Omental fat pad (tissue), 4 donors: ENCODE measurements around the gene TBC1D22A. TPM values are rescaled to one million over a fixed set of nuclear protein-coding genes. Genes with fewer than 3 reads are reported as not detected.

ENCODE experiments used
- ATAC-seq: fragments of 150-250 bp; one replicate; pipeline ENCODE4 v1.9.1; 2016; ENCODE audit warnings: mild to moderate bottlenecking, moderate library complexity; ENCODE audit not compliant: low FRiP score
- DNase-seq: peaks from one replicate; pipeline ENCODE4 v3.0.0-alpha.2; 2019; ENCODE audit warnings: low spot score
- CTCF ChIP-seq, 3 donors: fragments of 450-650 bp; IDR thresholded peaks; one replicate each; pipeline ENCODE4 v1.5.1; 2016 to 2017; ENCODE audit warnings: antibody characterized with exemption in 3 of 3, mild to moderate bottlenecking in 3 of 3, moderate library complexity in 2 of 3
- total RNA-seq, 4 donors: library from RNA; depleted of rRNA; stranded (reverse); fragments of >200 nt; gene quantifications; one replicate each; pipeline ENCODE4 v1.1.0, GENCODE V29; 2016

TBC1D22A gene
- total RNA-seq, 4 donors from 2014 or later = 21.3 to 31.2 (median 24.5) TPM

- ATAC-seq = peak; percentile 69
- no peak for TF ChIP-seq CTCF (IDR thresholded peaks at IDR 0.05)
- no peak for DNase-seq
These were observed 66.9 kb downstream of the TBC1D22A start for GRCh38 chr22:46829117-46829891.

GRCh38 chr22:46829941-46830715, 67.7 kb downstream of the TBC1D22A start:
- no peak for DNase-seq
- no peak for TF ChIP-seq CTCF (IDR thresholded peaks at IDR 0.05)
- ATAC-seq = no peak

GRCh38 chr22:46830841-46831240, 68.4 kb downstream of the TBC1D22A start:
- TF ChIP-seq CTCF (IDR thresholded peaks at IDR 0.05) = no peak
- no peak for ATAC-seq
- DNase-seq = no peak

GRCh38 chr22:46833228-46833627, 70.8 kb downstream of the TBC1D22A start:
- no peak for DNase-seq
- ATAC-seq = no peak
- TF ChIP-seq CTCF (IDR thresholded peaks at IDR 0.05) = no peak

- no peak for DNase-seq
- no peak for ATAC-seq
- no peak for TF ChIP-seq CTCF (IDR thresholded peaks at IDR 0.05)
These were observed 71.7 kb downstream of the TBC1D22A start for GRCh38 chr22:46834021-46834737.

GRCh38 chr22:46835288-46835687, 72.8 kb downstream of the TBC1D22A start:
- ATAC-seq (no peak), DNase-seq (no peak)
- TF ChIP-seq CTCF (IDR thresholded peaks at IDR 0.05) = no peak
